ENCODE data around the gene RASGEF1C. TPM values are rescaled to one million over a fixed set of nuclear protein-coding genes. Genes with fewer than 3 reads are reported as not detected.

Gene RASGEF1C
- total and polyA plus RNA-seq, 10 of the 15 experiments (the other 5 are each of a cell fraction or from before 2014, with no cell fraction given): not detected

DNA sequence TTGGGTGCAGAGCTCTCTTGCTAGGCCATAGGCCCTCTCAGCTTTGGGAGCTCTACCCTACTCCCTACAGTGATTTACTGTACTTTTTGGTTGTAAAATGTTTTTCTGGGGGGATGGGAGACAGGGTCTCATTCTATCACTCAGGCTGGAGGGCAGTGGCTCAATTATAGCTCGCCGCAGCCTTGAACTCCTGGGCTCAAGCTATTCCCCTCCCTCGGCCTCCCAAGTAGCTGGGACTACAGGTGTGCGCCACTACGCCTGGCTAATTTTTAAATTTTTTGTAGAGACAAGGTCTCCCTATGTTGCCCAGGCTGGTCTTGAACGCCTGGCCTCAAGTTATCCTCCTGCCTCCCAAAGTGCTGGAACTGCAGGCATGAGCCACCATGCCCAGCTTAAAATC is 115.8 kb downstream of the RASGEF1C start:
- no peaks in the 10 kb centered on the region for H3K79me2 ChIP-seq (ENCODE audit: control insufficient read depth, insufficient read depth, low read length)
- no peak overlapping the region for H3K27ac ChIP-seq (ENCODE audit: control insufficient read depth, insufficient read depth)
- H3K9ac ChIP-seq (ENCODE audit: control insufficient read depth, insufficient read depth, low read length): no peak overlapping the region
- ATAC-seq: no peak
- intact Hi-C loops (cut with micrococcal nuclease; ENCODE audit: unreplicated experiment): no loop called here
- no peak for DNase-seq (ENCODE audit: low read depth, low spot score)
- no peaks in the 10 kb centered on the region for H3K9me3 ChIP-seq (replicated peaks; ENCODE audit: control insufficient read depth, insufficient read depth, low read length)
- RAD21 ChIA-PET (ENCODE audit: unreplicated experiment): interaction anchor here (2.6 kb wide), 1 partner anchor 331 kb away, joined by 9 read pairs; no protein-coding TSS in a partner anchor
- no peak for FAIRE-seq
- no peak overlapping the region for H3K4me2 ChIP-seq (ENCODE audit: control insufficient read depth, insufficient read depth)
- CTCF ChIA-PET: interaction anchor here (1.7 kb wide), 2 partner anchors 12 to 291 kb away, joined by 4 to 5 read pairs; no protein-coding TSS in a partner anchor
- H3K27me3 ChIP-seq (replicated peaks in 1 of 2; ENCODE audit: control insufficient read depth in 2 of 2, insufficient read depth in 2 of 2, low read length in 1 of 2): no peaks in the 10 kb centered on the region; a peak in 1 of 4 replicates
- no peak overlapping the region for H3K4me3 ChIP-seq
- POLR2A ChIA-PET: no interaction called here
- in situ Hi-C loops (cut with MboI): loop anchor here (25.0 kb wide), 1 partner anchor 306 kb away; the partner anchor contains the start of gene LTC4S
- no peaks in the 10 kb centered on the region for H3K4me1 ChIP-seq (ENCODE audit: control insufficient read depth, insufficient read depth, low read length)
- WGBS (ENCODE audit: insufficient coverage, insufficient replicate concordance, low lambda C conversion rate, missing lambda C conversion rate): 58% methylated on average over 6 of the region's 6 CpGs
- TF ChIP-seq EED (IDR thresholded peaks at IDR 0.05; ENCODE audit: low read depth): no peak
- TF ChIP-seq STAT1 (conservative IDR thresholded peaks at IDR 0.05): no peak
- TF ChIP-seq, protein P1, sequence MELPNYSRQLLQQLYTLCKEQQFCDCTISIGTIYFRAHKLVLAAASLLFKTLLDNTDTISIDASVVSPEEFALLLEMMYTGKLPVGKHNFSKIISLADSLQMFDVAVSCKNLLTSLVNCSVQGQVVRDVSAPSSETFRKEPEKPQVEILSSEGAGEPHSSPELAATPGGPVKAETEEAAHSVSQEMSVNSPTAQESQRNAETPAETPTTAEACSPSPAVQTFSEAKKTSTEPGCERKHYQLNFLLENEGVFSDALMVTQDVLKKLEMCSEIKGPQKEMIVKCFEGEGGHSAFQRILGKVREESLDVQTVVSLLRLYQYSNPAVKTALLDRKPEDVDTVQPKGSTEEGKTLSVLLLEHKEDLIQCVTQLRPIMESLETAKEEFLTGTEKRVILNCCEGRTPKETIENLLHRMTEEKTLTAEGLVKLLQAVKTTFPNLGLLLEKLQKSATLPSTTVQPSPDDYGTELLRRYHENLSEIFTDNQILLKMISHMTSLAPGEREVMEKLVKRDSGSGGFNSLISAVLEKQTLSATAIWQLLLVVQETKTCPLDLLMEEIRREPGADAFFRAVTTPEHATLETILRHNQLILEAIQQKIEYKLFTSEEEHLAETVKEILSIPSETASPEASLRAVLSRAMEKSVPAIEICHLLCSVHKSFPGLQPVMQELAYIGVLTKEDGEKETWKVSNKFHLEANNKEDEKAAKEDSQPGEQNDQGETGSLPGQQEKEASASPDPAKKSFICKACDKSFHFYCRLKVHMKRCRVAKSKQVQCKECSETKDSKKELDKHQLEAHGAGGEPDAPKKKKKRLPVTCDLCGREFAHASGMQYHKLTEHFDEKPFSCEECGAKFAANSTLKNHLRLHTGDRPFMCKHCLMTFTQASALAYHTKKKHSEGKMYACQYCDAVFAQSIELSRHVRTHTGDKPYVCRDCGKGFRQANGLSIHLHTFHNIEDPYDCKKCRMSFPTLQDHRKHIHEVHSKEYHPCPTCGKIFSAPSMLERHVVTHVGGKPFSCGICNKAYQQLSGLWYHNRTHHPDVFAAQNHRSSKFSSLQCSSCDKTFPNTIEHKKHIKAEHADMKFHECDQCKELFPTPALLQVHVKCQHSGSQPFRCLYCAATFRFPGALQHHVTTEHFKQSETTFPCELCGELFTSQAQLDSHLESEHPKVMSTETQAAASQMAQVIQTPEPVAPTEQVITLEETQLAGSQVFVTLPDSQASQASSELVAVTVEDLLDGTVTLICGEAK (IDR thresholded peaks at IDR 0.05; ENCODE audit: borderline replicate concordance): no peak
- TF ChIP-seq SMC3 (IDR thresholded peaks at IDR 0.05; ENCODE audit: borderline replicate concordance, low read length): no peak
- TF ChIP-seq RBBP5 (conservative IDR thresholded peaks at IDR 0.05): no peak
- H3K36me3 ChIP-seq (ENCODE audit: control insufficient read depth in 2 of 2, insufficient read depth in 2 of 2, low read length in 1 of 2): no peaks in the 10 kb centered on the region
- SMC1A ChIA-PET (ENCODE audit: uncharacterized antibody, unreplicated experiment): no interaction called here
- no TSS peak for BruUV-seq (replicated peaks)
- no peaks in the 10 kb centered on the region for H4K20me1 ChIP-seq (ENCODE audit: control insufficient read depth, insufficient read depth)
- H2AFZ ChIP-seq (ENCODE audit: control insufficient read depth, low read depth, low read length): no peak overlapping the region

Measured in GM12878 (cell line).